ENCODE data around the gene OR7A17.

Gene OR7A17

GRCh38 chr19:14890643-14891379, 4.9 kb upstream of the OR7A17 start:
- no peak for TF ChIP-seq CTCF (IDR thresholded peaks at IDR 0.05; ENCODE audit: low read depth, low read length, missing control alignments)
- in situ Hi-C loops (cut with HindIII; ENCODE audit: low sequenced_read_pairs), result no loop called here
- H3K4me3 ChIP-seq (ENCODE audit: low read depth, low read length), result no peak overlapping the region
- DNase-seq (ENCODE audit: low read depth), result no peak

GRCh38 chr19:14889994-14890642, 4.2 kb upstream of the OR7A17 start:
- no peak for DNase-seq (ENCODE audit: low read depth)
- no peak for TF ChIP-seq CTCF (IDR thresholded peaks at IDR 0.05; ENCODE audit: low read depth, low read length, missing control alignments)
- no peak overlapping the region for H3K4me3 ChIP-seq (ENCODE audit: low read depth, low read length)
- in situ Hi-C loops (cut with HindIII; ENCODE audit: low sequenced_read_pairs), result no loop called here

- no peak for TF ChIP-seq CTCF (IDR thresholded peaks at IDR 0.05; ENCODE audit: low read depth, low read length, missing control alignments)
- in situ Hi-C loops (cut with HindIII; ENCODE audit: low sequenced_read_pairs), result no loop called here
- H3K4me3 ChIP-seq (ENCODE audit: low read depth, low read length), result no peak overlapping the region
- DNase-seq (ENCODE audit: low read depth), result no peak
These were observed 14.2 kb downstream of the OR7A17 start for GRCh38 chr19:14871619-14872230.

DNA sequence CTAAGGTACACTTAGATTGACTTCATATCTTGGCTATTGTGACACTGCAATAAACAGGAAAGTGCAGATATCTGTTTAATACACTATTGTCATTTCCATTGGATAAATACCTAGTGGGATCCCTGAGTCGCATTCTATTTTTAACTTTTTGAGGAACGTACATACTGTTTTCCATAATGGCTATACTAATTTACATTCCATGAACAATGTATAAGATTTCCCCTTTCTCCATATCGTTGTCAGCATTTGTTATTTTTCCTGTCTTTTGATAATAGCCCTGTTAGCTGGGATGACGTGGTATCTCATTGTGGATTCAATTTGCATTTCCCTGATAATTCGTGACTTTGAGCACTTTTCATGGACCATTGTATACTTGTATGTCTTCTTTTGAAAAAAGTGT, 17.4 kb downstream of the OR7A17 start:
- no peak for TF ChIP-seq CTCF (IDR thresholded peaks at IDR 0.05; ENCODE audit: low read depth, low read length, missing control alignments)
- no peak overlapping the region for H3K4me3 ChIP-seq (ENCODE audit: low read depth, low read length)
- in situ Hi-C loops (cut with HindIII; ENCODE audit: low sequenced_read_pairs), result no loop called here
- no peak for DNase-seq (ENCODE audit: low read depth)

DNA sequence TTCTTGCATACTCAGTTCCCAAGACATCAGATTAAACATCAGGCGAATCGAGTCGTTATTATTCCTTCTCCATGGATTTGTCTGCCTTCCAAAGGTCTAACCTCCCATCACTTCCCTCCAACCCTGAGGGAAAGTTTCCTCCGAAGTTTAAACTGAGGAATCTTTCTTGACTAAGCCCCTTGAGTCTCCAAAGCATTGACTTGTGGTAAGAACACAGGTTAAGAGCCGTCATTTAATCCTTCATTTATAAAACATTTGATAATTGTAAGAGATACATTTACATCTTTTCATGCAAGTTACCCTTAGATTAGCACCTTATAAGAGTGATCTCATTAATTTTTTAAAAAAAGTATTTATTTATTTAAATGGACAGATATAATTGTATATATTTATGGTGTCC, 37.1 kb downstream of the OR7A17 start, which contains the start of gene OR7A10:
OR7A10 (minus strand) TSS at position 101 of the 400 bp plus-strand sequence. CDS start 7,045 bp downstream, outside the sequence.
- TF ChIP-seq CTCF (IDR thresholded peaks at IDR 0.05; ENCODE audit: low read depth, low read length, missing control alignments), result no peak
- in situ Hi-C loops (cut with HindIII; ENCODE audit: low sequenced_read_pairs), result no loop called here
- H3K4me3 ChIP-seq (ENCODE audit: low read depth, low read length), result no peak within 1 kb of the TSS
- DNase-seq (ENCODE audit: low read depth), result no peak

GRCh38 chr19:14843578-14843977, 42.4 kb downstream of the OR7A17 start:
- DNase-seq (ENCODE audit: low read depth), result no peak

More at GRCh38 chr19:14843578-14843977, 42.4 kb downstream of the OR7A17 start:
- no peak overlapping the region for H3K4me3 ChIP-seq (ENCODE audit: low read depth, low read length)
- no peak for TF ChIP-seq CTCF (IDR thresholded peaks at IDR 0.05; ENCODE audit: low read depth, low read length, missing control alignments)
- in situ Hi-C loops (cut with HindIII; ENCODE audit: low sequenced_read_pairs), result no loop called here

Measured in astrocyte of the cerebellum (primary cell).